GM23338 (cell line): Measurements from ENCODE around the gene EPHB1. TPM values are rescaled to one million over a fixed set of nuclear protein-coding genes. Genes with fewer than 3 reads are reported as not detected.

ENCODE experiments used
- ATAC-seq: fragments of 200-7000 bp; cut with Tn5 transposase; 3 replicates; pipeline ENCODE4 v1.9.1; 2020
- DNase-seq: peaks from one replicate; pipeline ENCODE4 v3.0.0-alpha.2; 2015; ENCODE audit warnings: low spot score
- H2AFZ ChIP-seq: fragments of 200-600 bp; sonication (generic); 2 replicates; pipeline ENCODE4 v1.8.0; 2016; ENCODE audit warnings: antibody characterized with exemption, mild to moderate bottlenecking, moderate library complexity
- H3F3A ChIP-seq: fragments of 200-600 bp; sonication (generic); replicated peaks from 2 replicates; pipeline ENCODE4 v1.8.0; 2017; ENCODE audit warnings: antibody characterized with exemption, mixed run types, low read depth
- H3K27ac ChIP-seq: fragments of 200-600 bp; sonication (generic); 2 replicates; pipeline ENCODE4 v1.6.1; 2016; ENCODE audit warnings: low read depth
- H3K27me3 ChIP-seq: fragments of 200-600 bp; sonication (generic); 2 replicates; pipeline ENCODE4 v1.8.0; 2016; ENCODE audit warnings: mild to moderate bottlenecking, mixed run types, moderate library complexity; ENCODE audit not compliant: insufficient read depth
- H3K36me3 ChIP-seq: fragments of 200-600 bp; sonication (generic); 2 replicates; pipeline ENCODE4 v1.8.0; 2016; ENCODE audit warnings: mild to moderate bottlenecking; ENCODE audit not compliant: insufficient read depth
- H3K4me1 ChIP-seq: fragments of 200-600 bp; sonication (generic); 2 replicates; pipeline ENCODE4 v1.8.0; 2016; ENCODE audit warnings: mild to moderate bottlenecking, moderate library complexity; ENCODE audit not compliant: insufficient read depth
- H3K4me2 ChIP-seq: fragments of 200-600 bp; sonication (generic); 2 replicates; pipeline ENCODE4 v1.7.1; 2017; ENCODE audit warnings: mixed run types
- H3K4me3 ChIP-seq: fragments of 200-600 bp; sonication (generic); 2 replicates; pipeline ENCODE4 v1.6.1; 2016; ENCODE audit warnings: mixed run types
- H3K79me2 ChIP-seq: fragments of 200-600 bp; sonication (generic); replicated peaks from 2 replicates; pipeline ENCODE4 v1.8.0; 2017; ENCODE audit warnings: mild to moderate bottlenecking; ENCODE audit not compliant: insufficient read depth
- H3K9me2 ChIP-seq: fragments of 200-600 bp; sonication (generic); 2 replicates; pipeline ENCODE4 v1.8.0; 2017; ENCODE audit not compliant: insufficient read depth
- H4K20me1 ChIP-seq: fragments of 200-600 bp; sonication (generic); replicated peaks from 2 replicates; pipeline ENCODE4 v1.8.0; 2017; ENCODE audit warnings: mild to moderate bottlenecking; ENCODE audit not compliant: insufficient read depth
- H3K27ac Mint-ChIP-seq: 2 replicates; pipeline ENCODE4 v1.8.0; 2020; ENCODE audit warnings: inconsistent platforms, mild to moderate bottlenecking, moderate library complexity, mixed read lengths
- H3K27me3 Mint-ChIP-seq: 3 replicates; pipeline ENCODE4 v1.8.0; 2022; ENCODE audit warnings: low read depth, mild to moderate bottlenecking, moderate library complexity, mixed read lengths, inconsistent platforms; ENCODE audit not compliant: insufficient read depth, poor library complexity
- H3K36me3 Mint-ChIP-seq: 3 replicates; pipeline ENCODE4 v1.8.0; 2021; ENCODE audit warnings: low read depth, mild to moderate bottlenecking, inconsistent platforms, moderate library complexity, mixed read lengths
- H3K4me1 Mint-ChIP-seq: 3 replicates; pipeline ENCODE4 v1.8.0; 2020; ENCODE audit warnings: mild to moderate bottlenecking, inconsistent platforms, mixed read lengths
- H3K4me3 Mint-ChIP-seq: 3 replicates; pipeline ENCODE4 v1.8.0; 2021; ENCODE audit warnings: moderate library complexity, mild to moderate bottlenecking, inconsistent platforms, mixed read lengths
- H3K9me3 Mint-ChIP-seq: 3 replicates; pipeline ENCODE4 v1.8.0; 2020; ENCODE audit warnings: moderate library complexity, mild to moderate bottlenecking, inconsistent platforms, mixed read lengths
- CREB1 ChIP-seq: fragments of 250-450 bp; sonication (Bioruptor Pico); IDR thresholded peaks from 2 replicates; pipeline ENCODE4 v1.5.0; 2020; ENCODE audit warnings: low read depth, mild to moderate bottlenecking, moderate library complexity
- ETS1 ChIP-seq: IDR thresholded peaks from 2 replicates; pipeline ENCODE4 v1.6.1; 2016; ENCODE audit warnings: antibody characterized with exemption
- EZH2 ChIP-seq: fragments of 200-600 bp; sonication (generic); IDR thresholded peaks from one replicate; pipeline ENCODE4 v1.8.0; 2017; ENCODE audit warnings: antibody characterized with exemption, mild to moderate bottlenecking, low read depth; ENCODE audit not compliant: unreplicated experiment
- EZH2phosphoT487 ChIP-seq: fragments of 200-600 bp; sonication (generic); IDR thresholded peaks from one replicate; pipeline ENCODE4 v1.8.1; 2018; ENCODE audit warnings: antibody characterized with exemption; ENCODE audit not compliant: unreplicated experiment
- JUNB ChIP-seq: IDR thresholded peaks from one replicate; pipeline ENCODE4 v1.6.1; 2016; ENCODE audit warnings: antibody characterized with exemption; ENCODE audit not compliant: unreplicated experiment
- NANOG ChIP-seq: IDR thresholded peaks from 2 replicates; pipeline ENCODE4 v1.6.1; 2016; ENCODE audit warnings: antibody characterized with exemption, borderline replicate concordance
- POLR2AphosphoS5 ChIP-seq: IDR thresholded peaks from 2 replicates; pipeline ENCODE4 v1.6.1; 2016; ENCODE audit warnings: antibody characterized with exemption, low read depth
- STAT1 ChIP-seq: IDR thresholded peaks from one replicate; pipeline ENCODE4 v1.6.1; 2016; ENCODE audit warnings: antibody characterized with exemption; ENCODE audit not compliant: unreplicated experiment
- ZNF114 ChIP-seq: fragments of 250-450 bp; sonication (Bioruptor Pico); IDR thresholded peaks from 2 replicates; pipeline ENCODE4 v1.5.0; 2020; ENCODE audit warnings: mild to moderate bottlenecking, moderate library complexity
- ZNF462 ChIP-seq: fragments of 250-450 bp; sonication (Bioruptor Pico); IDR thresholded peaks from 2 replicates; pipeline ENCODE4 v1.5.0; 2020; ENCODE audit warnings: mild to moderate bottlenecking, moderate library complexity
- polyA plus RNA-seq: library from polyadenylated mRNA; unstranded; fragments of >200 nt; fragmentation: Nextera tagmentation; extraction: Ambion mirVana; gene quantifications from 2 replicates; pipeline ENCODE4 v1.2.1, GENCODE V29; 2016
- total RNA-seq: library from RNA; depleted of rRNA; stranded (reverse); fragments of >200 nt; shearing (Covaris generic); gene quantifications from 2 replicates; pipeline ENCODE4 v1.2.3, GENCODE V29; 2014
- TF ChIP-seq, protein P1 (sequence below): IDR thresholded peaks from one replicate; pipeline ENCODE4 v1.6.1; 2018; ENCODE audit warnings: antibody characterized with exemption; ENCODE audit not compliant: unreplicated experiment

The EPHB1 gene
- total and polyA plus RNA-seq, 2 experiments from 2014 or later: 2.7 to 5.2 TPM

GRCh38 chr3:134927599-134927998 is 132.5 kb downstream of the EPHB1 start (continued):
- TF ChIP-seq ZNF462 (CRISPR knock-in tag): no peak
- no peak for TF ChIP-seq NANOG
- TF ChIP-seq JUNB: no peak
- TF ChIP-seq ETS1: no peak
- TF ChIP-seq CREB1 (CRISPR knock-in tag): no peak
- no peak for TF ChIP-seq EZH2phosphoT487
- TF ChIP-seq STAT1: no peak
- no peak for TF ChIP-seq POLR2AphosphoS5

- Histone ChIP-seq H3K27ac (no peak overlapping the region), H3K79me2 (no peaks in the 10 kb centered on the region), H3K4me1 (peaks cover 22% of the 10 kb centered on the region), H3K27me3 (no peaks in the 10 kb centered on the region), H3K36me3 (no peaks in the 10 kb centered on the region), H3K9me2 (peaks cover 5% of the 10 kb centered on the region; the same call in 1 of the 2 replicates), H3K4me2 (no peak overlapping the region), H2AFZ (no peak overlapping the region), H3F3A (no peaks in the 10 kb centered on the region), H3K4me3 (no peak overlapping the region), H4K20me1 (no peaks in the 10 kb centered on the region)
- ATAC-seq (no peak), DNase-seq (no peak)
- peaks cover 2% of the 10 kb centered on the region for H3K27me3 Mint-ChIP-seq
- H3K4me3 Mint-ChIP-seq: no peak overlapping the region
- peaks cover 23% of the 10 kb centered on the region for H3K4me1 Mint-ChIP-seq
- H3K9me3 Mint-ChIP-seq: peaks cover 16% of the 10 kb centered on the region
- no peak overlapping the region for H3K27ac Mint-ChIP-seq
- peaks cover 13% of the 10 kb centered on the region for H3K36me3 Mint-ChIP-seq
- TF ChIP-seq JUNB (no peak), CREB1 (CRISPR knock-in tag) (no peak), ETS1 (no peak), ZNF114 (CRISPR knock-in tag) (no peak), POLR2AphosphoS5 (no peak), STAT1 (no peak), EZH2 (no peak), EZH2phosphoT487 (no peak)
- TF ChIP-seq, protein P1, sequence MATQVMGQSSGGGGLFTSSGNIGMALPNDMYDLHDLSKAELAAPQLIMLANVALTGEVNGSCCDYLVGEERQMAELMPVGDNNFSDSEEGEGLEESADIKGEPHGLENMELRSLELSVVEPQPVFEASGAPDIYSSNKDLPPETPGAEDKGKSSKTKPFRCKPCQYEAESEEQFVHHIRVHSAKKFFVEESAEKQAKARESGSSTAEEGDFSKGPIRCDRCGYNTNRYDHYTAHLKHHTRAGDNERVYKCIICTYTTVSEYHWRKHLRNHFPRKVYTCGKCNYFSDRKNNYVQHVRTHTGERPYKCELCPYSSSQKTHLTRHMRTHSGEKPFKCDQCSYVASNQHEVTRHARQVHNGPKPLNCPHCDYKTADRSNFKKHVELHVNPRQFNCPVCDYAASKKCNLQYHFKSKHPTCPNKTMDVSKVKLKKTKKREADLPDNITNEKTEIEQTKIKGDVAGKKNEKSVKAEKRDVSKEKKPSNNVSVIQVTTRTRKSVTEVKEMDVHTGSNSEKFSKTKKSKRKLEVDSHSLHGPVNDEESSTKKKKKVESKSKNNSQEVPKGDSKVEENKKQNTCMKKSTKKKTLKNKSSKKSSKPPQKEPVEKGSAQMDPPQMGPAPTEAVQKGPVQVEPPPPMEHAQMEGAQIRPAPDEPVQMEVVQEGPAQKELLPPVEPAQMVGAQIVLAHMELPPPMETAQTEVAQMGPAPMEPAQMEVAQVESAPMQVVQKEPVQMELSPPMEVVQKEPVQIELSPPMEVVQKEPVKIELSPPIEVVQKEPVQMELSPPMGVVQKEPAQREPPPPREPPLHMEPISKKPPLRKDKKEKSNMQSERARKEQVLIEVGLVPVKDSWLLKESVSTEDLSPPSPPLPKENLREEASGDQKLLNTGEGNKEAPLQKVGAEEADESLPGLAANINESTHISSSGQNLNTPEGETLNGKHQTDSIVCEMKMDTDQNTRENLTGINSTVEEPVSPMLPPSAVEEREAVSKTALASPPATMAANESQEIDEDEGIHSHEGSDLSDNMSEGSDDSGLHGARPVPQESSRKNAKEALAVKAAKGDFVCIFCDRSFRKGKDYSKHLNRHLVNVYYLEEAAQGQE: no peak
Observed at GRCh38 chr3:134928392-134928791, 133.3 kb downstream of the EPHB1 start.
